ENCODE measurements around the gene CAPN9. TPM values are rescaled to one million over a fixed set of nuclear protein-coding genes. Genes with fewer than 3 reads are reported as not detected.

The CAPN9 gene
- total RNA-seq, 1 experiment from 2014 or later: 0.39 TPM

DNA sequence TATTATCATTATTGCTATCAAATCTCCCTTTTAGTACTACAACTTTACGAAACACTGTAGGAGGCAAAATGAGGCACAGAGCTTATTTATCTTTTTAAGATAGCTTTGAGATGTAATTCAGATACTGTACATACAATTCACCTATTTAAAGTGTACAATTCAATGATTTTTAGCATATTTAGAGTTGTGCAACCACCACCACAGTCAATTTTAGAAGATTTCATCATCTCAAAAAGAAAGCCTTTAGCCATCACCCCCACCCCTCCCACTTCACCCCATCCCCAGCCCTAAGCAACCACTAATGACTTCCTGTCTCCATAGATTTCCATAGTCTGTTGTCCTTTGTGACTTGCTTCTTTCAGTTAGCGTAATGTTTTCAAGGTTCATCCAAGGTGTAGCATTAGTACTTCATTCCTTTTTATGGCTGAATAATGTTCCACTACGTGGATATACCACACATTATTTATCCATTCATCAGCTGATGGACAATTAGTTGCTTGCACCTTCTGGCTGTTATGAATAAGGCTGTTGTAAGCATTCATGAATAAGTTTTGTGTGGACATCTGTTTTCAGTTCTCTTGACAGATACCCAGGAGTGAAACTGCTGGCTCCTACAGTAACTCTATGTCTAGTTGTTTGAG is 9.4 kb upstream of the CAPN9 start:
- ChIA-PET CTCF (no interaction called here), POLR2A (no interaction called here)
- Histone ChIP-seq H3K4me1 (no peaks in the 10 kb centered on the region), H3K4me3 (ENCODE audit: low read depth, low read length) (no peak overlapping the region), H3K36me3 (ENCODE audit: control insufficient read depth, insufficient read depth, low read length) (no peaks in the 10 kb centered on the region), H3K27me3 (replicated peaks; ENCODE audit: control insufficient read depth, insufficient read depth, low read length) (no peaks in the 10 kb centered on the region), H3K9me3 (no peaks in the 10 kb centered on the region)
- intact Hi-C loops (cut with micrococcal nuclease; ENCODE audit: unreplicated experiment): no loop called here
- Mint-ChIP-seq H3K27ac (ENCODE audit: unreplicated experiment) (no peak overlapping the region), H3K4me3 (ENCODE audit: unreplicated experiment) (no peak overlapping the region), H3K27me3 (ENCODE audit: insufficient read depth, unreplicated experiment) (no peaks in the 10 kb centered on the region), H3K4me1 (ENCODE audit: low read depth, unreplicated experiment) (peaks cover 7% of the 10 kb centered on the region), H3K9me3 (ENCODE audit: unreplicated experiment) (no peaks in the 10 kb centered on the region), H3K36me3 (ENCODE audit: insufficient read depth, unreplicated experiment) (no peaks in the 10 kb centered on the region)
- no TSS peak for BruUV-seq (replicated peaks)
- no peak for DNase-seq
- TF ChIP-seq, protein P1, sequence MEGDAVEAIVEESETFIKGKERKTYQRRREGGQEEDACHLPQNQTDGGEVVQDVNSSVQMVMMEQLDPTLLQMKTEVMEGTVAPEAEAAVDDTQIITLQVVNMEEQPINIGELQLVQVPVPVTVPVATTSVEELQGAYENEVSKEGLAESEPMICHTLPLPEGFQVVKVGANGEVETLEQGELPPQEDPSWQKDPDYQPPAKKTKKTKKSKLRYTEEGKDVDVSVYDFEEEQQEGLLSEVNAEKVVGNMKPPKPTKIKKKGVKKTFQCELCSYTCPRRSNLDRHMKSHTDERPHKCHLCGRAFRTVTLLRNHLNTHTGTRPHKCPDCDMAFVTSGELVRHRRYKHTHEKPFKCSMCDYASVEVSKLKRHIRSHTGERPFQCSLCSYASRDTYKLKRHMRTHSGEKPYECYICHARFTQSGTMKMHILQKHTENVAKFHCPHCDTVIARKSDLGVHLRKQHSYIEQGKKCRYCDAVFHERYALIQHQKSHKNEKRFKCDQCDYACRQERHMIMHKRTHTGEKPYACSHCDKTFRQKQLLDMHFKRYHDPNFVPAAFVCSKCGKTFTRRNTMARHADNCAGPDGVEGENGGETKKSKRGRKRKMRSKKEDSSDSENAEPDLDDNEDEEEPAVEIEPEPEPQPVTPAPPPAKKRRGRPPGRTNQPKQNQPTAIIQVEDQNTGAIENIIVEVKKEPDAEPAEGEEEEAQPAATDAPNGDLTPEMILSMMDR (IDR thresholded peaks at IDR 0.05; ENCODE audit: insufficient read depth in 1 of 2, low read depth in 1 of 2, low read length in 1 of 2, severe bottlenecking in 1 of 2, unreplicated experiment in 1 of 2): no peak

DNA sequence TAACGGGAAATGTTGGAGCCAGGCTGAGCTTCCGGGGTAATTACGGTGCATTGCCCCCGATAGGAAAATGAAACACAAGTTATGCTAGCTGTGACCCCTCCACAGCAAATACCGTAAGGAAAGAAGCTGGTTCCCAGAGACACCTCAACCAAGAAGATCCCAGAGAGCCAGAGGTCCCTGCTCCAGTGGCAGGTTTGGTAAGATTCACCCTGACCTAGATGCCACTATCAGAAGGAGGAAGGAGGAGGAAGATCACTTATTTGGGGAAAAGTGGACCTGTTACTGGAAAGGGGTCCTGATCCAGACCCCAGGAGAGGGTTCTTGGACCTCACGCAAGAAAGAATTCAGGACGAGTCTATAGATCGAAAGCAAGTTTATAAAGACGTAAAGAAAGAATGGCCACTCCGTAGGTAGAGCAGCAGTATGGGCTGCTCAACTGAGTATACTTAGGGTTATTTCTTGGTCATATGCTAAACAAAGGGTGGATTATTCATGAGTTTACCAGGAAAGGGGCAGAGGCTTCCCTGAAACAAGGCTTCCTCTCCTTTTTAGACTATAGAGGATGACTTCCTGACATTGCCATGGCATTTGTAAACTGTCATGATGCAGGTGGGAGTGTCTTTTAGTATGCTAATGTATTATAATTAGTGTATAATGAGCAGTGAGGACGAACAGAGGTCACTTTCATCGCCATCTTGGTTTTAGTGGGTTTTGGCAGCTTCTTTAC is 7.5 kb upstream of the CAPN9 start:
- peaks cover 24% of the 10 kb centered on the region for H3K4me1 Mint-ChIP-seq (ENCODE audit: low read depth, unreplicated experiment)
- POLR2A ChIA-PET: no interaction called here
- TF ChIP-seq, protein P1 (IDR thresholded peaks at IDR 0.05; ENCODE audit: insufficient read depth in 1 of 2, low read depth in 1 of 2, low read length in 1 of 2, severe bottlenecking in 1 of 2, unreplicated experiment in 1 of 2): no peak

DNA sequence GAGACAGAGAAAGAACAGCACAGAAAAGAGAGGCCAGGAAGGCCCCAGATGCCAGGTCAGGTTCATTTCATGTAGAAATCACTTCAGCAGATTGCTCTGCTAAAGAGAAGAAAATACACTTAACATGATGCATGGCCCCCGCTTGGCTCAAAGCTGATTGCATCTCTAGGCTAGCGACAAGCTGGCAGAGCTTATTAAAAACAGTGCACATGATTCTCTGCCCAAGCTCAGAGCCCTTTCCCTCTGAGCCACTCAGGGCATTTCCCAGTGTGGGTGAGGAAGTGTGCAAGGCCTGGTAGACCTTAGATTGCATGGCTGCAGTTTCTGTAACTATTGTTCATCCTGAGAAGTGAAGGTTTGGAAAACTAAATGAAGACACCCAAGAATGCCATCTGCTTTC is 3.3 kb upstream of the CAPN9 start:
- DNase-seq: no peak
- Mint-ChIP-seq H3K4me3 (ENCODE audit: unreplicated experiment) (no peak overlapping the region), H3K9me3 (ENCODE audit: unreplicated experiment) (peaks cover 9% of the 10 kb centered on the region), H3K4me1 (ENCODE audit: low read depth, unreplicated experiment) (peaks cover 35% of the 10 kb centered on the region), H3K36me3 (ENCODE audit: insufficient read depth, unreplicated experiment) (no peaks in the 10 kb centered on the region), H3K27me3 (ENCODE audit: insufficient read depth, unreplicated experiment) (no peaks in the 10 kb centered on the region), H3K27ac (ENCODE audit: unreplicated experiment) (peak overlapping the region; percentile 80)
- intact Hi-C loops (cut with micrococcal nuclease; ENCODE audit: unreplicated experiment): loop anchor here (1.0 to 2.0 kb wide), 3 partner anchors 9 to 35 kb away; no protein-coding TSS in a partner anchor
- peaks cover 37% of the 10 kb centered on the region for H3K4me1 ChIP-seq
- no peak overlapping the region for H3K4me3 ChIP-seq (ENCODE audit: low read depth, low read length)
- TF ChIP-seq, protein P1 (IDR thresholded peaks at IDR 0.05; ENCODE audit: insufficient read depth in 1 of 2, low read depth in 1 of 2, low read length in 1 of 2, severe bottlenecking in 1 of 2, unreplicated experiment in 1 of 2): no peak
- 0 out of 2 replicates have a peak, but pooled peaks cover 3% of the 10 kb centered on the region for H3K9me3 ChIP-seq
- POLR2A ChIA-PET: no interaction called here
- no TSS peak for BruUV-seq (replicated peaks)
- H3K27me3 ChIP-seq (replicated peaks; ENCODE audit: control insufficient read depth, insufficient read depth, low read length): no peaks in the 10 kb centered on the region
- CTCF ChIA-PET: interaction anchor here (0.8 to 1.8 kb wide), 4 partner anchors 9 to 102 kb away, joined by 3 to 8 read pairs (median 4); no protein-coding TSS in a partner anchor
- no peaks in the 10 kb centered on the region for H3K36me3 ChIP-seq (ENCODE audit: control insufficient read depth, insufficient read depth, low read length)

More for the DNA sequence above, 7.5 kb upstream of the CAPN9 start:
- Mint-ChIP-seq H3K27me3 (ENCODE audit: insufficient read depth, unreplicated experiment) (no peaks in the 10 kb centered on the region), H3K9me3 (ENCODE audit: unreplicated experiment) (no peaks in the 10 kb centered on the region), H3K36me3 (ENCODE audit: insufficient read depth, unreplicated experiment) (no peaks in the 10 kb centered on the region), H3K27ac (ENCODE audit: unreplicated experiment) (no peak overlapping the region), H3K4me3 (ENCODE audit: unreplicated experiment) (no peak overlapping the region)
- no TSS peak for BruUV-seq (replicated peaks)
- intact Hi-C loops (cut with micrococcal nuclease; ENCODE audit: unreplicated experiment): no loop called here
- H3K27me3 ChIP-seq (replicated peaks; ENCODE audit: control insufficient read depth, insufficient read depth, low read length): no peaks in the 10 kb centered on the region
- H3K4me3 ChIP-seq (ENCODE audit: low read depth, low read length): no peak overlapping the region
- no peaks in the 10 kb centered on the region for H3K9me3 ChIP-seq
- no peaks in the 10 kb centered on the region for H3K36me3 ChIP-seq (ENCODE audit: control insufficient read depth, insufficient read depth, low read length)
- peaks cover 14% of the 10 kb centered on the region for H3K4me1 ChIP-seq
- DNase-seq: no peak
- CTCF ChIA-PET: interaction anchor here (1.5 kb wide), 1 partner anchor 239 kb away, joined by 5 read pairs; the partner anchor contains the start of genes ARV1 and TTC13
